ENCODE measurements around the gene TSPYL2.

Gene TSPYL2

DNA sequence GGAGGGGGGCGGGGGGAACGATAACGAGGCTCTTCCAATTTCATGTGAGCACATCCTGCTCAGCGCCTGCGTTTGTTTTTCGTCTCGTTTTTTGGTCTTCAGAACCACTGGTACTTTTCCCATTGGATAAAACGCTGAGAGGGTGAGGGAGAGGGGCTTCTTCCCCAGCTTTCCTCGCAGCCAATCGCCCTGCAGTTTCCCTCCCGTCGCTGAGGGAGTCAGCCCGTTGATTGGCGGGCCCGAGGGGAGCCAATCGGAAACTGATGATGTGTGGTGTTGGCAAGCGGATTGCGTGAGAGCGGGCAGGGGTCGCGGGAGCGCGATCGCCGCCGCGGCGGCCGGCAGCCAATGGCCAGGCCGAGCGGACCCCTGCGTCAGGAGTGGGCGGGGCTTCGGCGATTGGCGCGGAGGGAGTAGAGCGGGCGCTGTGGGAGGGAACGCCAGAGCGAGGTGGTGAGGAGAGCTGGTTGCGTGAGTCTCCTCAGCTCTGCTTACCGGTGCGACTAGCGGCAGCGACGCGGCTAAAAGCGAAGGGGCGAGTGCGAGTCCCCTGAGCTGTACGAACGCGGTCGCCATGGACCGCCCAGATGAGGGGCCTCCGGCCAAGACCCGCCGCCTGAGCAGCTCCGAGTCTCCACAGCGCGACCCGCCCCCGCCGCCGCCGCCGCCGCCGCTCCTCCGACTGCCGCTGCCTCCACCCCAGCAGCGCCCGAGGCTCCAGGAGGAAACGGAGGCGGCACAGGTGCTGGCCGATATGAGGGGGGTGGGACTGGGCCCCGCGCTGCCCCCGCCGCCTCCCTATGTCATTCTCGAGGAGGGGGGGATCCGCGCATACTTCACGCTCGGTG is at the start of gene TSPYL2:
TSS of gene TSPYL2 (plus strand) at position 443 of the 848 bp plus-strand sequence. CDS start at position 575, 132 bp downstream.
- DNase-seq (ENCODE audit: low read depth in 2 of 2) = peak; percentile 82 to 87

DNA sequence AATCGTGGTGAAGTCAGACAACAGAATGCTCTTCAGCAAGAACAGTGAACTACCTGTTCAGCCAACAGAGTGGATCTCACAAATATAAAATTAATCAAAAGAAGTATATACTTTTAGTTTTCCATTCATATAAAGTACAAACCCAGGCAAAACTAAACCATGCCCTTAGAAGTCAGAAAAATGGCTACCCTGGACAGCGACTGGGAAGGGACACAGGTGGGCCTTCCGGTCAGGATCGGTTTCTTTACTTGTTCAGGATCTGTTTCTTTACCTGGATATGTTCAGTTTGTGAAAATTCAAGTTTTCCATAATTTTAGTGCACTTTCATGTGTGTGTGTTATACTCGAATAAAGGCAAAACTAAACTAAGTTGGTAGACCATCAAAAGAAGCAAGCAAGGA is 46.0 kb upstream of the TSPYL2 start:
- DNase-seq (ENCODE audit: low read depth in 2 of 2) = no peak

DNA sequence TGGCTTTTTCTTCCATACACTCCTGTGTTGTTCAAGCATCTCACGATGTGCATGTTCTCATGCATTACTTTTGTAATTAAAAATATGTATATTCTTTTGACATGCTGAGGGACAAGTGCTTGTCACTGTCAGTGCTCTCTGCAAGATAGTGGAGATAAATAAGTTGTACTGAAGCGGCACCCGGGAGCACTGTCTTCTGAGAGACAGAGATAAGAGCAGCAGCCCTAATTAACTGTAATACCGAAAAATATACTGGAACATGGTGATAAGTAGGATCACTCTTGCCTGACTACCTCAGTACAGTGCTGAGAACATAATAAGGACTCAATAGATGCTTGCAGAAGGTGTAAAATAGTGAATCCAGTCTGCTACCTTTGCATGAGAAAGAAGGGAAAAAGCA is 42.9 kb upstream of the TSPYL2 start:
- no peak for DNase-seq (ENCODE audit: low read depth in 2 of 2)

DNA sequence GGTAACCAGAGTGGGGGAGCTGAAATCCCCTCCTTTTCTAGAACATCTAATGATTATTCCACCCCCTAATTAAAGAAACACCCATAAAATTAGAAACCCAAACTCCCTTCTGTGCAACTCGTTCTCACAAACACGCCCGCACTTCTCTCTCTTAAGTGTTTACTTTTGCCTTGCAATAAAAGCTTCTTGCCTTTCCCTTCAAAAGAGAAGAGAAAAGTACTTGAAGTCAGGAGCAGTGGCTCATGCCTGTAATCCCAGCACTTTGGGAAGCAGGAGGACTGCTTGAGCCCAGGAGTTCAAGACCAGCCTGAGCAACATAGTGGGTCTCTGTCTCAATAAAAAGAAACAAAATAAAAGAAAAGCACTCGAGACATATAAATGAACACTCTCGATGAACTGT is 37.2 kb upstream of the TSPYL2 start:
- DNase-seq (ENCODE audit: low read depth in 2 of 2) = no peak

DNA sequence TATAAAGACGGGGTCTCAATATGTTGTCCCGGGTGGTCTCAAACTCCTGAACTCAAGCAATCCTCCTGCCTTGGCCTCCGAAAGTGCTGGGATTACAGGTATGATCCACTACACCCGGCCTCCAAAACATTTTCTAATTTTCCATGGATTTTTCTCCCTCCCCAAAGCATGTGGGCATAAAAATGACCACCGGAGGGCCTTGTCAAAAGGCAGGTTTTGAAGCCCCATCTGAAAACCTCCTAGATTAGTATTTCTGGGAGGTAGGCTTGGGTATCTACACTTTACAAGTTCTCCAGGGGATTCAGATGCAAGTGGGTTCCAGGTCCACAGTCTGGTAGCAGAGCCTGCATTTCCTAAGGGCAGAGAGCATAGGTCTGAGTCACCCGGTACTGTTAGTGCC is 34.9 kb upstream of the TSPYL2 start:
- DNase-seq (ENCODE audit: low read depth in 2 of 2) = no peak

DNA sequence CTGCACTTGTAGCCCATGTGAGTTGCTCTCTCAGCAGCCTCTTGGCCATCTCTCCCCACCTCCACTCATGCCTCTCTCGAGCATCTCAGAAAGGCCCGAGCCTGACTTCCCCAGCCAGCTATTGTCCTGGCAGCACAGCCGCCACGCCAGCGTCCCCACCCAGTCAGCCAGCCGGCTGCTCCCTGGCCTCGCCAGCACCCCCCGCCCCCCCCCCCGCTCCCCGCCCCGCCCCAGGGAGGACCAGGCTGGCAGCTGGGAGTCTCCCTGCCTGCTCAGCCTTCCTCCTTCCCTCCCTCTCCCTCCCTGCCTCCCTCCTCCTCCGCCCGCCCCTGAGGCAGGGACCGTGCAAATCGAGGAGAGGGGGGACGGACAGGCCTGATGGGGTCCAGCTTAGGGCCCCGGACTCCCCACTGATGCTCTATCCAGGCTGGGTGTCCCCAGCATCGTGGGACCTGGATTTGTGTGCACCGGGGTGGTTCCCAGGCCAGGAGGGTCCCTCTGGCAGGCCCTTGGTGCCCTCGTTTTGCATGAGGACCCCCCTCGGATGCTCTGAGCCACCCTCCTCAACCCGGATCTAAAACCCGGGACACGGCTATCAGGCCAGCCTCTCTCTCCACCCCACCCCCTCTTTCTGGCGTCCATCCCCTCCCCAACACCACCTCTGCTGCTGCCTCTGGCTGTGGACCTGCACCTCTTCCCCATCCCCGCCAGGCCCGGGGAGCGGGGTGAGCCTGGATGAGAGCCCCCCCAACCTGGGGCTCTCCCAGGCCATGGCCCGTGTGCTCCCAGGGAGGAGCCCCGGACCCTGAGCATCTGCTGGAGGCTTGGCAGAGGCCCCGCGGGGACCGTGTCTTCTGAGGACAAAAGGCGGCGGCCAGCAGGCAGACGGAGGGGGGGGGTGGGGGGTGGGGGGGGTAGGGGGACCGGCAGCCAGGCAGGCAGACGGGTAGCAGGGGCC is 33.7 kb upstream of the TSPYL2 start, which contains the start of gene GPR173:
TSS of gene GPR173 (plus strand) at position 621 of the 958 bp plus-strand sequence. CDS start 27,833 bp downstream, outside the sequence.
- no peak for DNase-seq (ENCODE audit: low read depth in 2 of 2)

DNA sequence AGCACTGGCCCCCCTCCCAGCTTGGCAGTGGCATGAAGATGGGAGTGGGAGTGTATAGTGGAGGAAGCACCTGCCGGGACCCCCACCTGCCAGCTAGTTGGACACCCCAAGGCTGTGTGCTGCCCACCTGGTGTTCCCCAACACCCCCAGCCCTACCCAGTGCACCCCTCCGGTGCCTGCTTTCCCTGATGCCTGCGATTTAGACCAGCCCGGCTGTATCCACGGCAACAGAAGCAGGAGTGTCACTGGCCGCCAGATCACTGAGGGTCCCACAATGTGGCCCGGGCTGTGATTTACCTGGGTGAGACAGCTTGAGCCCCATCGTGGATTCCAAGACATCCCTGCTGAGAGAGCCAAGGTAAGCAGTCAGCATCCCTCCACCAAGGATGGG is 33.0 kb upstream of the TSPYL2 start:
- no peak for DNase-seq (ENCODE audit: low read depth in 2 of 2)

DNA sequence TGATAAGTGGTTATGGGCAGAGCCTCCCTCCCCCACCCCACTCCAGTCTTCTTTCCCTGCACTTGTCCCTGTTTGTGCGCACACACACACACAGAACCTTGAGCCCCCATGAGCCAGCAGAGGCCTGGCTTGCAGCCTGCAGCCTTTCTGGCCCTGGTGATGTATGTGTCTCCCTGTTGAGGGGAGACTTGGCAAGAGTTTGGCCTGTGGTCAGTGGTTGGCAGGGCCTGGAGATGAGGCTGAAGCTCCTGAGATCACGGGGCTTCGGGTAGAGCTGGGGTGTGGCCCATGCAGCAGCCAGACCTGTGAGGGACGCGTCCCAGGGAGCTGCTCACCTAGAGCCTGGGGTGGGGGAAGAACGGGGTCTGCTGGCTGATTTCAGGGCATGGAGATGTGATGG is 31.3 kb upstream of the TSPYL2 start:
- no peak for DNase-seq (ENCODE audit: low read depth in 2 of 2)

DNA sequence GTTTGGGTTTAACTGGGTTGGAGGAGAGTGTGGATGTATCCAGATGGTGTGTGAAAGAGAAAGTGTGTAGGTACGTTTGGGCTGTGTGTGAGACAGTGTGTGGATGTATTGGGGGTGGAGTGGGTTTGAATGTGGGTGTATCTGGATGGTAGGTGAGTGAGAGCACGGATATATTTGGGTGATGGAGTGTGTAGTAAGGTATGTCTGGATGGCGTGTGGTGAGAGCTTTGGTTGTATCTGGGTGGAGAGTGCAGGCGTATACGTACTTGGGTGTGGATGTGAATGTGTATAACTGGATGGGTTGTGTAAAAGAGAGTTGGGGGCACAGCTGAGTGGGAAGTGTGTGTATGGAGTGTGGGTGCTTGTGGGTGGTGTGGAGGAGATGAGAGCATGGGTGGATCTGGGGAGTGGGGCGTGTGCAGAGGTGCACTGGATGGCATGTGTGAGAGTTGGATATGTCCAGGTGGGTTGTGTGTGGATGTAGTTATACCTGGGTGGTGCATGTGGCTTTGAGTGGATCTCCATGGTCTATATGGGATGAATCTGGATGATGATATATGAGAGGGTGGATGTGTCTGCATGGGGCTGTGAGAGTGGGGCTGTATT is 26.8 kb upstream of the TSPYL2 start:
- DNase-seq (ENCODE audit: low read depth in 2 of 2) = no peak

DNA sequence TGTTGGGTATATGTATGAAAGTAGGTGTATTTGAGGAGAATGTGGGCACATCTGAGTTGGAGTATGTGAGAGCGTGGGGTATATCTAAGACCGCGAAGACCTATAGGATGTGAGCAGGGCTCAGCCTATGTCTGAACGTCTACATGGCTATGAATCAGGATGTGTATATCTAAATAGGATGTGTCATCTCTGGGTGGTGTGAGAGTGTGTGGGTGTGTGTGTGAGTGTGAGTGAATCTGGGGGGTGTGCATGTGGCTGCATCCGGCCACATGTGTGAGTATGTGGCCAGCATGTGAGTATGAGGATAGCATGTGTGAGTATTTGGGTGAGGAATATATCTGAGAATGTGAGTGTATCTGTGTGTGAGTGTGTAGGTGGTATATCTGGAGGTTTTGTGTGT is 25.9 kb upstream of the TSPYL2 start:
- no peak for DNase-seq (ENCODE audit: low read depth in 2 of 2)

DNA sequence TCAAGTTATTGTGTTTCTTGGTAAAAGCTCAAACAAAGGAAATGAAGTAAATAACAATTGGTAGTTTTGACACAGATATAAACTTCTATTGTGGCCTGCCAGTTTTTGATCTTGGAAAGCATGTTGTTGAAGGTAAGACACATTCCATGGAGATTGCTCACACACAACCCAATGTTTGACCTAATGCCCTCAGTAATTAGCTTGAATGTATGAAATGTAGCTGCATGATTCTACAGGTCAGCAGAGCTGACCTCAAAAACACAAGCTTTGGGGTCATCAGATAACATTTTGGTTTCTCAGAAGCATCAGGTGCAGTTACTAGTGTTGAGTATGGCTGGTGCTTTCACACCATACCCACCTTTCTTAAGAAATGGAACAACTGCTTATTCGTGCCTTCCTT is 17.1 kb upstream of the TSPYL2 start:
- DNase-seq (ENCODE audit: low read depth in 2 of 2) = no peak

DNA sequence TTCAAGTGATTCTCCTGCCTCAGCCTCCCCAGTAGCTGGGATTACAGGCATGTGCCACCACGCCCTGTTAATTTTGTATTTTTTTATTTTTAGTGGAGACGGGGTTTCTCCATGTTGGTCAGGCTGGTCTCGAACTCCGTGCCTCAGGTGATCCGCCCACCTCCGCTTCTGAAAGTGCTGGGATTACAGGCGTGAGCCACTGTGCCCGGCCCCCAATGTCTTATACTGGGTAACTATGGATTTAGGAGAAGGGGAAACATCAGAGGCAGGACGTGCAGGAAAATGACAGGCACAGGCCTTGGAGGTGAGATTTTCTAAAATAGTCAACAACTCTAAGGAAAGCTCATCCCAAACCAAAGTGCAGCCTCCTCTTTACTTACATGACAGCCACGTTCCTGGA is 11.1 kb upstream of the TSPYL2 start:
- no peak for DNase-seq (ENCODE audit: low read depth in 2 of 2)

DNA sequence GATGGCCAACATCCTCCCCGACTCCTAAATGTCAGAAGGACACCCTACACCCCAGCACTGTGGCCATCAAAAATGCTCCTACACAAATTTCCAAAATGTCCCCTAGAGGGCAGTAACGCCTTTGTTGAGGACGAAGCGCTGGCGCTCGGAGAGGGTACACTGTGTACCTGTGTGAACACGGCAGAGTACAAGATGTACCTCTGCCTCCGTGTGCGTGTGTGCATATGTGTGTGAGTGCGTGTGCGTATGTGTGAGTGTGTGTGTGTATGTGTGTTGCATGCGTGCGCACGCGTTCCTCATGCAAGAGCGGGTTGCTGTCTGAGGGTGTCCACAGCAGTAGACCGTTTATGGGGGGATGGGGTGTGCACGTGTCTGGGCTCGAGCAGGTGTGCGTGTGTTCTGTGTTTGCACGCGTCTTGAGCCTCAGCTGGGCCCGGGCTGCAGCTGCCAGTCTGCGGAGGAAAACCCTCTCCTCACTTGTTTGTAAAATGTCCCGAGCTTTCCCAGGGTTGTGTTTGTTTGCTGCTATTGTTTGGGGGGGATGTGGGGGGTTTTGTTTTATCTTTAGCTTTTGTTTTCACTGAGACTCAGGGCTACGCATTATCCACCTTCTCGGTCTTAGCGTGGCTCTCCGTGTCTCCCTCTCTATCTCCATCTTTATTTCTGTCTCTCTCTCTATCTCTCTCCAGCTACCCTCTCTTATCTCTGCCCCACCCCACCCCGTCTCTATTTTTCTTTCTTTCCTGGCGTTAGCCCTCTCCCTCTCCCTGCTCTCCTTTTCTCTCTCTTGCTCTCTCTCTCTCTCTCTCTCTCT is 10.4 kb upstream of the TSPYL2 start:
- peak in 1 of 2 donors; percentile 60 for DNase-seq (ENCODE audit: low read depth in 2 of 2)

DNA sequence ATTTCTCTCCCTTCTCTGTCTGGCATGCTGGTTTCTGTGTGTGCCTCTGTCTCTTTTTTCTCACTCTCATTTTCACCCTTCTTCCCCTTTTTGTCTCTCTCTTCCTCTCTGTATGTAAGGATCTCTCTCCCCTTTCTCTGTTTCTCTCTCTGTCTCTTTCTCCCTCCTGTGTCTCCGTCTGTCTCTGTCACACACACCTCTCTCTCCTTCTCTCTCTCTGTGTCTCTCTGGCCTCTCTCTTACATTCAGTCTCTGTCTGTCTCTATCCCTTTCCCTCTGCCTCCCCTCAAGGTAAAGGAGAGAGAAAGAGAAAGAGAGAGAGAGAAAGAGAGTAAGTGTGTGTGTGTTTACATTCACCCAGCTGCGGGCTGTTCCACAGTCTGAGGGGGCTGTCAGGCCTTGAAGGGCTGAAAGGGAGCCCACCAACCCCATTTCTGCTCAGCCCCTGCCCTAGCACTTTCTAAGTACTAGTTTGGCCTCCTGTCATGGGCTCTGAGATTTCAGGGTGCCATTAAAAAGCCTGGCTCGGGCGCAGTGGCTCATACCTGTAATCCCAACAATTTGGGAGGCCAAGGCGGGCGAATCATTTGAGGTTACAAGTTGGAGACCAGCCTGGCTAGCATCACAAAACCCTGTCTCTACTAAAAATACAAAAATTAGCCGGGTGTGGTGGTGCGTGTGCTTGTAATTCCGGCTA is 9.6 kb upstream of the TSPYL2 start:
- no peak for DNase-seq (ENCODE audit: low read depth in 2 of 2)

DNA sequence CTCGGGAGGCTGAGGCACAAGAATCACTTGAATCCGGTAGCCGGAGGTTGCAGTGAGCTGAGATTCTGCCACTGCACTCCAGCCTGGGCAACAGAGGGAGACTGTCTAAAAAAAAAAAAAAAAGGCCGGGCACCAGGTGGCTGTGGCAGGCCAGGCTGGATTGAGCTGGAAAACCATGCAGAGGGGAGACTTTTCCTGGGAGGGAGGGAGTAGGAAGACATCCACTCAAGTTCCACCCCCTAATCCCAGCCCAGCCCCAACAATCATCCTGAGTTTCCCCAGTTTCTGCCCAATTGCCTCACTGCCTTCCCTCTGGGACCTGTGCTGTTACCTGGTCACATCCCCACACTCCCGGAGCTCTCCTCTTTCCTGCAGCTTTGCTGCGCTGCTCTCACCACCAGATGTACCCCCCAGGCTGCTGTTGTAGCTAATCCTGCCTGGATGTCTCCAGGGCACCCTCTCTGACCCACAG is 9.0 kb upstream of the TSPYL2 start:
- DNase-seq (ENCODE audit: low read depth in 2 of 2) = no peak

DNA sequence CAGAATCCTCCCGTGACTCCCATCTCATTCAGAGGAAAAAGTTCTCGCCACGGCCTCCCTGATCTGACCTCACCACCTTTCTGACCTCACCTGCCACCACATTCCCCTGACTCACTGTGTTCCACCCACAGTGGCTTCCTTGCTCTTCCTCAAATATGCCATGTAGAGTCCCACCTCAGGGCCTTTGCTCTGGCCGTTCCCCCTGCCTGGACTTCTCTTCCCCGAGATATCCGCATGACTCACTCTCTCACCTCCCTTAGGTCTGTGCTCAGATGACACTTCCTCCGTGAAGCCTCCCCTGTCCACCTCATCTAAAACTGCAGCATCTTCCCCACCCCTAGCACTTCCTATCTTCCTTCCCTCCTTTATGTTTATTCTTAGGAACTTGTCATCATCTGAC is 7.2 kb upstream of the TSPYL2 start:
- DNase-seq (ENCODE audit: low read depth in 2 of 2) = no peak

DNA sequence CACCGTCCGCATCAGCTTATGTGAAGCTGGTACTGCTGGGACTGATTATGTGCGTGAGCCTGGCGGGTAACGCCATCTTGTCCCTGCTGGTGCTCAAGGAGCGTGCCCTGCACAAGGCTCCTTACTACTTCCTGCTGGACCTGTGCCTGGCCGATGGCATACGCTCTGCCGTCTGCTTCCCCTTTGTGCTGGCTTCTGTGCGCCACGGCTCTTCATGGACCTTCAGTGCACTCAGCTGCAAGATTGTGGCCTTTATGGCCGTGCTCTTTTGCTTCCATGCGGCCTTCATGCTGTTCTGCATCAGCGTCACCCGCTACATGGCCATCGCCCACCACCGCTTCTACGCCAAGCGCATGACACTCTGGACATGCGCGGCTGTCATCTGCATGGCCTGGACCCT is 5.5 kb upstream of the TSPYL2 start:
- DNase-seq (ENCODE audit: low read depth in 2 of 2) = no peak

DNA sequence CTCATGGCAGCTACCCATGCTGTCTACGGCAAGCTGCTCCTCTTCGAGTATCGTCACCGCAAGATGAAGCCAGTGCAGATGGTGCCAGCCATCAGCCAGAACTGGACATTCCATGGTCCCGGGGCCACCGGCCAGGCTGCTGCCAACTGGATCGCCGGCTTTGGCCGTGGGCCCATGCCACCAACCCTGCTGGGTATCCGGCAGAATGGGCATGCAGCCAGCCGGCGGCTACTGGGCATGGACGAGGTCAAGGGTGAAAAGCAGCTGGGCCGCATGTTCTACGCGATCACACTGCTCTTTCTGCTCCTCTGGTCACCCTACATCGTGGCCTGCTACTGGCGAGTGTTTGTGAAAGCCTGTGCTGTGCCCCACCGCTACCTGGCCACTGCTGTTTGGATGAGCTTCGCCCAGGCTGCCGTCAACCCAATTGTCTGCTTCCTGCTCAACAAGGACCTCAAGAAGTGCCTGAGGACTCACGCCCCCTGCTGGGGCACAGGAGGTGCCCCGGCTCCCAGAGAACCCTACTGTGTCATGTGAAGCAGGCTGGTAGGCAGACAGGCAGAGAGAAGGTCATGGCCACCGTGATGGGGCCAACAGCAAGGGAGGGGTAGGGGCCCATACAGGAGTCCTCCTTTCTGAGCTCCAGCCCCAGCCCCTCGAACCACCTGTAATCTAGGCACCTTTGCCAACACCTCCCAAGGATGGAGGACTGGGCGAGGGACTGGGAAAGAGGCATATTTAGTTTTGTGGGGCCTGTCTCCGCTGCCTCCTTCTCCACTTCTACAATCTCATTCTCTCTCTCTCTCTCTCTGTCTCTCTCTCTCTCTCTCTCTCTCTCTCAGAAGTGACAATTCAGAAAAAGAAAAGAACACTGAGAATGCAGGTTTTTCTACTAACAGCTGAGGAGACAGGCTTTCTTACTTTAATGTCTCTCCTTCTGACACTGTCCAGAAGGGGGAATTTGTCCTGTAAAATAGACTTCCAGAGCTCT is 4.7 kb upstream of the TSPYL2 start:
- no peak for DNase-seq (ENCODE audit: low read depth in 2 of 2)

DNA sequence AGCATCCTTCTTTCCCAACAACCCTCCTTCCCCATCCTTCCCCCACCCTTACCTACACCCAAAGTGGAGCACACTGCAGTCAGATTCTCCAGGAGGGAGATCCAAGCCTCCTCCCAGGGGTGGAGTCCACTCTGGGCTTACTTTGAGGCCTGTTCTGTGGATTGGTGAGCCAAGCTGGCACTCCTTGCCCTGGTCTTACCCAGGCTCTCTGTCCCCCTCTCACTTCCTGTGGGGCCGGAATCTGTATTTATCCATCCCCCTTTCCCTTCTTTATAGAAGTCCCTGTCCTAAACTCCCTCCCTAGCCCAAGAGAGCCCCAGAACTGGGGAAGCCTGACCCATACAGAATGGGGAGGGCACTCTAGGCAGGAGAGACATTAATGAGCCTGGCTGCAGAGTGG is 3.2 kb upstream of the TSPYL2 start:
- no peak for DNase-seq (ENCODE audit: low read depth in 2 of 2)

Measured in activated CD4-positive, alpha-beta T cell treated with anti-CD3 and anti-CD28 coated beads for 24 hours (primary cell).